HG03095 (cell line): ENCODE measurements around the gene JPT2.

Experiments used
- ATAC-seq: cut with Tn5 transposase; IDR thresholded peaks from one replicate; pipeline ENCODE4 v1.9.1; 2021; ENCODE audit warnings: moderate library complexity; ENCODE audit not compliant: unreplicated experiment

JPT2 gene

DNA sequence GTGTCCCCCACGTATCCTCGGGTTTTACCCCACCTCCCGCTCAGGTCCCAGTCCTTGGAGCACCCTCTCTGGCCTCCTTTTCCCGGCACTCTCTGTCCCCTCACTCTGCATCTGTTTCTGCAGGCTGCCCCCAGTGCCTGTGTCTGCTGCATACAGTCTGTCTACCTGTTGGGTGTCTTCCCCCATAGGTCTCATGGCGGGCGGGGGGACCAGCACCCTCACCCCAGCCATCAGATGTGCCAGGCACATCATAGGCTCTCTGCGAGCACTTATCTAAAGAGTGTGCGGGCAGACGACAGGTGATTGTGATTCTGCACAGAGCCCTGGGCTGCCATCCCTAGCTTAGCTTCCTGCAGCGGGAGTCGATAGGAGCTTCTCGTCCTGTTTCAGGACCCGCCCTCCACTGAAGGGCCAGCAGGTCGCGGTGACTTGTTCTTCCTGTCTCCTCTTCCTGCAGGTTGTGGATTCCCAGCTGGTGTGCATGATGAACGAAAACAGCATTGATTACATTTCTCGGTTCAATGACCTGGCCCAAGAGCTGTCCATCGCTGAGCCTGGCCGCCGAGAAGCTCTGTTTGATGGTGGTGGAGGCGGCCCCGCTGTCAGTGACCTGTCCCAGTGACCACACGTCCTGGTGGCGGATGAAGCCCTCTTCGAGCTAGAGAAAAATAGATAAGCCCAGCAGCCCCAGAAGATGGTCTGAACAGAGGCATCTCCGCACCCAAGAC lies 4.5 kb upstream of the JPT2 start:
- no peak for ATAC-seq

DNA sequence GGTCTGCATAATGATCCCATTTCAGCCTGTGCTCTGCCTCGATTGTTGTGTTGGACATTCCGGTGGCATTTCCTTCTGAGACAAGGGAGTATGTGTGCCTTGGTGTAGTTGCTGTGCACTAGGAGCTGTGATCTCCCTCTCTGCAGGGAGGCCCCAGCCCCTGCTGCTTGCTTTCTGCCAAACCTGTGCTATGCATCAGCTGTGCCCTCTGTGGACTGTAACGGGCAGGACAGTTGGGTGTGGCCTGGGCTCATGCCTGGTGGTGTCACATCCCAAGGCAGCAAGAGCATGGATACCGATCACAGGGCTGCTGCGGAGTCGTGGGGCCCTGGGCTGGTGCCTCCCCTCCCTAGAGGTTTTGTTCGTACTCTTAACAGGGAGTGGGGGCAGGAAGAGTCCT lies 3.8 kb upstream of the JPT2 start:
- no peak for ATAC-seq

- ATAC-seq, result no peak
Measured at GRCh38 chr16:1674751-1675664, 3.1 kb upstream of the JPT2 start.

- ATAC-seq, result no peak
Measured at GRCh38 chr16:1676661-1677060, 1.4 kb upstream of the JPT2 start.

DNA sequence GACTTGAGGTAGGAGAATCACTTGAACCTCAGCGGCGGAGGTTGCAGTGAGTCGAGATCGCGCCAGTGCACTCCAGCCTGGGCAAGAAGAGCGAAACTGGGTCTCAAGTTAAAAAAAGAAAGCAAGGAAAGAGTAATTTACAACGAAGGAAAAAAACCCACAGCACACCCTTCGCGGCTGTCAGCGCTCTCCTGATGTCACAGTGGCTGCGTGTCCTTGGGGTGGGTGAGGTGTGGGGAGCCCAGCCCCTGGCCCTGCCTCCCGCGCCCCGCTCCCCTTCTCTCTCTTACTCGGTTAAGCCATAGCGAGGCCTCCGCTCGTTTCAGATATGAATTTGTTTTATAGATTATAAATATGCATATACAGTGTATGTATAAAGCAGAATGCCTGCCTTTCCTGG lies 740 bp upstream of the JPT2 start:
- ATAC-seq, result no peak

GRCh38 chr16:1678500-1679098 lies 520 bp downstream of the JPT2 start:
- ATAC-seq, result peak; percentile 7

DNA sequence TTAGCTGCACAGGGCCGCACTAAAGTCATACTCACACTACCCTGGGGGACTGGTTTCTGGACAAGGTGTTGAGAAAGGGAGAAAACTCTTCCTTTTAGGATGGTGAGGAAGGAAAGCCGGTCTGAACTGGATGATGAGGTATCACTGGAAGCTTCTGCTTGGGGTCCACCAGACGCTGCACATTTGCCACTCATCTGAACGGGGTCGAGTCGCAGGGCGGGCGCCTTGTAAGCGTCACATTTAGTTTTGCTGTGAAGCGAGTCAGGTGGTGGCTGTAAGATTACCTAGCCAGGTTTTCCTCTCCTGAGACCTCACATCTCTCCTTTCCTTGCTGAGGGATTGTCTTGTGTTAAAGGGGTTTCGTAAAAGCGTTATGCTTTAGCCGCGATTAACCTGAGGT lies 2.3 kb downstream of the JPT2 start:
- no peak for ATAC-seq

- no peak for ATAC-seq
Measured at GRCh38 chr16:1681032-1681431, 3.0 kb downstream of the JPT2 start.

GRCh38 chr16:1687427-1688316 lies 9.6 kb downstream of the JPT2 start:
- ATAC-seq, result no peak

- no peak for ATAC-seq
Measured at GRCh38 chr16:1688807-1689560, 10.9 kb downstream of the JPT2 start.

DNA sequence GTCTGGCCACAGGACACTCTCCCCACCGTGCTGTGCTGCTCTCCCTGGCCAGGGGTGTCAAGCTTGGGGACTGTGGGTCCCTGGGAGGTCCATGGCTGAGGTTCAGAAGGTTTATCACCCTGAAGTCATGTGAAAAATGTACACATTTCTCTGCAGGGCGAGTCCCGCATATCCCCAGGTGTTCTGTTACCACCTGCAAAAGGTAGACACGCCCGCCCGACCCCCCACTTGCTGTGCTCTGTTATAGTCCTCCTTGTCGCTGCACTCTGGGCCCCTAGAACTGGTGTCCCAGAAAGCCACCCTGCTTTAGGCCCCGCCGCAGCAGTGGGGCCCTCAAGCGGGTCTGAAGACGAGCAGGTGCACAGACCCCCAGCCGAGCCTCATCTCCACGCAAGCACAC lies 11.8 kb downstream of the JPT2 start:
- ATAC-seq, result no peak

DNA sequence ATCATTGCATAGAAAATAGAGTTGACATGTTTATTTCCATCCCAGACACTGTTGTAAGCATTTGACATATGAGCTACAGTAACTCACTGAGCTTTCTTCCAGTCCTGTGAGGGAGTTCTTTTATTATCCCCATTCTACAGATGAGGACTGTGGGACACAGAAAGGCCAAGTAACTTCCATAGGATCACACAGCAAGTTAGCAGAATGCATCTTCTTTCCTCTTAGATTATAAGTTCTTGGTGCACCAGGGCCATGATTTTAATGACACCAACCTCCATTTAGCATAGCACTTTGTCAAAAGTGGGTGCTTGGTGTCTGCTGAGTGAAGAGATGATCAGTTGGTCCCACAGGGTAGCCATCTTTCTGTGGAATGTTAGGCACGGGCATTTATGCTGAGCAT lies 12.7 kb downstream of the JPT2 start:
- ATAC-seq, result no peak

- no peak for ATAC-seq
Measured at GRCh38 chr16:1691276-1691675, 13.2 kb downstream of the JPT2 start.

DNA sequence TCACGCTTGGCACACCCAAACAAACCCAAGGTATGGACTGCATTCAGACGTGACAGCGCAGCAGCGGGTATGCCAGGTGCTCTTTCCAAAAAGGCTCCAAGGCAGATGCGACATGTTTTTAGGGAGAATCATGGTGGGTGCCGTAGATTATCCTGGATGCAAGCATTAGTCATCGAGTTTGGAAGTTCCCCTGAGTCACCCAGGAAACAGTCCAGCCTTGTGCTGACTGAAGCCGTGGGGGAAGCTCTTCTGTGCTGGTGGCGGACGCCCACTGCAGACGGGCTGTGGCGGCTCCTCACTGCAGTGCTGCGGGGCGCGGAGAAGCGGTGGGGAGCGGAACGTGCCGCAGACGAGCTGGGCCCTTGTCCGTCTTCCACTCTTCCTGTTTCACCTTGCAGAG lies 13.9 kb downstream of the JPT2 start:
- ATAC-seq, result no peak

DNA sequence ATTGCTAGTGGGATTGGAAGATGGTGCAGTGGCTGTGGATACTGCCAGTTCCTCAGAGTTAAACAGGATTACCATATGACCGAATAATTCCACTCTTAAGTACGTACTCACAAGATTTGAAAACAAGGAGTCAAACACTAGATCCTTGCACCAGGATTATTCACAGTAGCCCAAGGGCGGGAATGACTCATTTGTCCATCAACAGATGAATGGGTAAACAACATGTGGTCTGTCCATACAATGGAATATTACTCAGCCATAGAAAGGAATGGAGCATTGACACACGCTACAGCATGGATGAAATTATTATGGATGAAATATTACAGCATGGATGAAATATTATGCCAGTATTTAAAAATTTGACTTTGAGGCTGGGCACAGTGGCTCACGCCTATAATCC lies 18.8 kb downstream of the JPT2 start:
- ATAC-seq, result no peak

DNA sequence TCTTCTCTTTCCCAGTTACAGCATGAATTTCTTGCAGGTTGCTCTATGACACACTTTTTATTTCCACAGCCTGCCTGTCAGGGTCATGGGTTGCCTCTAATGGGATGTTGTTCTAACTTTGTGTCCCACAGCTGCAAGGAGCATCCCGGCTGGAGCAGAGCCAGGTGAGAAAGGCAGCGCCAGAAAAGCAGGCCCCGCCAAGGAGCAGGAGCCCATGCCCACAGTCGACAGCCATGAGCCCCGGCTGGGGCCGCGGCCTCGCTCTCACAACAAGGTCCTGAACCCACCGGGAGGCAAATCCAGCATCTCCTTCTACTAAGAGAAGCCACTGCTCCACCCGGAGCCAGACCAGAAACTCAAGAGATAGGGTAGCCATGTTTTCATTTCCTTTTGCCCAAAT lies 20.6 kb downstream of the JPT2 start:
- no peak for ATAC-seq

- ATAC-seq, result no peak
Measured at GRCh38 chr16:1700246-1700645, 22.2 kb downstream of the JPT2 start.

DNA sequence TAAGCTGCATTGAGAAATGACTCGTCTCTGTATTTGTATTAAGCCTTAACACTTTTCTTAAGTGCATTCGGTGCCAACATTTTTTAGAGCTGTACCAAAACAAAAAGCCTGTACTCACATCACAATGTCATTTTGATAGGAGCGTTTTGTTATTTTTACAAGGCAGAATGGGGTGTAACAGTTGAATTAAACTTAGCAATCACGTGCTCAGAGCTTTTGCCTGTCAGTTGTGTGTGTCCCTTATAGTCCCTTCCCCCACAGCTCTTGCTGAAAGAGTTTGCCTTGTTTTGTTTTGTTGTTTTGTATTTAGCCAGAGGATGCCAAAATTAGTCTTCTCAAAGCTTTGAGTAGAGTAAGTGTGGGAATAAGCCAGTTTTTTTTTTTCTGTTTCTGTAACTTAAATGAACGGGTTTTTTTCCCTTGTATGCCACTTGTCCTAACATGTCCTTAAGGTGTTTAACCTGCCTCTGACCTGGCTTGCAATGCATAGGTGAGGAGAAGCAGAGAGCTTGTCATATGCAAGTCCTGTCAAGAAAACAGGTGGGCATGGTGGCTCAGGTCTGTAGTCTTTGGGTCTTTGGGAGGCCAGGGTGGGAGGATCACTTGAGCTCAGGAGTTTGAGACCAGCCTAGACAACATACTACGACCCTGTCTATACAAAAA lies 23.3 kb downstream of the JPT2 start:
- no peak for ATAC-seq

DNA sequence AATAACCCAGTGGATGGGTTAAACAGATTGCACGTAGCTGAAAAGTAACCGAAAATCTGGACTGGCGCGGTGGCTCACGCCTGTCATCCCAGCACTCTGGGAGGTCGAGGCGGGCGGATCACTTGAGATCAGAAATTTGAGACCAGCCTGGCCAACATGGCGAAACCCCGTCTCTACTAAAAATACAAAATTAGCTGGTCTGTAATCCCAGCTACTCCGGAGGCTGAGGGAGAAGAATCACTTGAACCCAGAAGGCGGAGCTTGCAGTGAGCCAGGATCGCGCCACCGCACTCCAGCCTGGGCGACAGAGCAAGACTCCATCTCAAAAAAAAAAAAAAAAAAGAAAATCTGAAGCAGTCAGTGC lies 27.2 kb downstream of the JPT2 start:
- ATAC-seq, result peak; percentile 3
